GM18505 (cell line): ENCODE results near the gene FN1.

ENCODE experiments used
- ATAC-seq: cut with Tn5 transposase; IDR thresholded peaks from one replicate; pipeline ENCODE4 v1.9.1; 2021; ENCODE audit not compliant: unreplicated experiment
- POLR2A ChIP-seq: IDR thresholded peaks from 4 replicates; pipeline ENCODE4 v1.6.1; 2011; ENCODE audit warnings: borderline replicate concordance; ENCODE audit not compliant: insufficient read depth, insufficient read length; ENCODE audit errors: extremely low read depth

FN1 gene

DNA sequence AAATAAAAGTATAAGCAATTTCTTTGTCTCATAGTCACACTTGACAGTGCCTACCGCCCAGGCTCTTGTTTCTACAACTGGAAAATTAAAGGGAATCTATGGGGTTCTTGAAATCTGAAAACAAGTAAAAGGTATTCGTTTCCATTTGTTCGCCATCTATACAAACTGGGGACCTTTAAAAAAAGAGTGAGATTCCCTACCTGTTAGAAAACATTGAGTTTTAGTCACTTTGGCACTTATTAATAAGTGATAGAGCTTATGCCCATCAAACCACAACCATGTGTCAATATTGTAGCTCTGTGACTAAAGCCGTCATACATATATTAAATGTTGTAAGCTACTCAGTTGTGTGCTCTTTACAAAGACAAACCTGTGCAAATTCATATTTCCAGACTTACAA is 13.2 kb downstream of the FN1 start:
- ATAC-seq = no peak
- TF ChIP-seq POLR2A = no peak

GRCh38 chr2:215421859-215422461 is 13.9 kb downstream of the FN1 start:
- TF ChIP-seq POLR2A = no peak
- no peak for ATAC-seq

DNA sequence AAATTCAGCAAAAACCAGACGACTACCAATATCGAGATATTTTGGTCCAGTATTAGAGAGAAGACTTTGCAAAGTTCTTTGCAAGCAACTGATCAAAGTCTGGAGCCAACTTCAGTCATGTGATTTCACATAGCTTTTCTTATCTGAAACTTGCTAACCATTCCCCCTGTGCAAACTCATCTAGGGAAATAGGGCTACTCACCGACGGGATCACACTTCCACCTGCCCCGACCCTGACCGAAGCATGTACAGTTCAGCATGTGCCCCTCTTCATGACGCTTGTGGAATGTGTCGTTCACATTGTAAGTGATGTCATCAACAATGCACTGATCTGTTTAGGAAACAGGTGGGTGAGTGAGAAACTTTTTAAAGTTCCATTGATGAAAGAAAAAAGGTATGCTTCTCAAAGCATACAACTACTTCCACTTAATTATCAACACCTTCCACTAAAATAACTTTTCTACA is 15.4 kb downstream of the FN1 start:
- TF ChIP-seq POLR2A = no peak
- no peak for ATAC-seq

DNA sequence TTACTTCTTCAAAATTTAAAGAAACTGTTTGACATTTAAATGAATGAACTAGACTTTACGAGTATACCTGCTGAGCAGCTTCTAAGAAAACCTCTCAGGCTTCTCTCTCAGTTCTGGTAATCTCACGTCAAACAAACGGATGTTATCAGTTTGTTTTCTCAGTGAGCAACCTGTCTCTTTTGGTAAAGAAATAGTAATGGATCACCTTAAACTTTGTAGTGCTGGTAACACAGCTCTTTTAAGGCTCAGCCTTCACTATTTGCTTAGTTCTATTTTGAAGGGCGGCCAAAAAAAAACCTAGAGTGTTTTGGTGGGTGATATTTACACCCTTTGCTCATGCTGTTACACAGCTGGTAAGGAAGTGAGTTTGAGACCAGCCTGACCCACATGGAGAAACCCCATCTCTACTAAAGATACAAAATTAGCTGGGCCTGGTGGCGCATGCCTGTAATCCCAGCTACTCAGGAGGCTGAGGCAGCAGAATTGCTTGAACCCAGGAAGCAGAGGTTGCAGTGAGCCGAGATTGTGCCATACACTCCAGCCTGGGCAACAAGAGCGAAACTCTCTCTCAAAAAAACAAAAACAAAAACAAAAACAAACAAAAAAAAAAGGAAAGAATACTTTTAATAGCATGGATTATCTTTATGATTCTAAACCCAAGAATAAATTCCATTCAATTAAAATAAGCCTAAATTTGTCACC is 15.9 kb downstream of the FN1 start:
- no peak for ATAC-seq

DNA sequence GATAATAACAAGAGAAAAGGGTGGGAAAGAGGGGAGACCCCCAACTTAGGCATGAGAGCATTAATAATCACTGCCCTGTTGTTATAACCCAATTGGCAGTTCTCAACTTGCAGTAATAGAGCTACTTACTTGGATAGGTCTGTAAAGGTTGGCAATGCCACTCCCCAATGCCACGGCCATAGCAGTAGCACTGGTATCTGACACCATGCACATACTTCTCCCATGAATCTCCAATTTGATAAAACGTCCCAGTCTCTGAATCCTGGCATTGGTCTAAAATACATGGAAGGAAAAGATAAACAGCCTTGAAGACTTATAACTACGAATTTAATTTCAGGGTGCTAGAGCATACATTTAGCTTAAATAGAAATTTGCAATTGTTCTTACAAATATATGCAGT is 16.8 kb downstream of the FN1 start:
- no peak for ATAC-seq
- TF ChIP-seq POLR2A = no peak

More for the DNA sequence above, 15.9 kb downstream of the FN1 start:
- no peak for TF ChIP-seq POLR2A

DNA sequence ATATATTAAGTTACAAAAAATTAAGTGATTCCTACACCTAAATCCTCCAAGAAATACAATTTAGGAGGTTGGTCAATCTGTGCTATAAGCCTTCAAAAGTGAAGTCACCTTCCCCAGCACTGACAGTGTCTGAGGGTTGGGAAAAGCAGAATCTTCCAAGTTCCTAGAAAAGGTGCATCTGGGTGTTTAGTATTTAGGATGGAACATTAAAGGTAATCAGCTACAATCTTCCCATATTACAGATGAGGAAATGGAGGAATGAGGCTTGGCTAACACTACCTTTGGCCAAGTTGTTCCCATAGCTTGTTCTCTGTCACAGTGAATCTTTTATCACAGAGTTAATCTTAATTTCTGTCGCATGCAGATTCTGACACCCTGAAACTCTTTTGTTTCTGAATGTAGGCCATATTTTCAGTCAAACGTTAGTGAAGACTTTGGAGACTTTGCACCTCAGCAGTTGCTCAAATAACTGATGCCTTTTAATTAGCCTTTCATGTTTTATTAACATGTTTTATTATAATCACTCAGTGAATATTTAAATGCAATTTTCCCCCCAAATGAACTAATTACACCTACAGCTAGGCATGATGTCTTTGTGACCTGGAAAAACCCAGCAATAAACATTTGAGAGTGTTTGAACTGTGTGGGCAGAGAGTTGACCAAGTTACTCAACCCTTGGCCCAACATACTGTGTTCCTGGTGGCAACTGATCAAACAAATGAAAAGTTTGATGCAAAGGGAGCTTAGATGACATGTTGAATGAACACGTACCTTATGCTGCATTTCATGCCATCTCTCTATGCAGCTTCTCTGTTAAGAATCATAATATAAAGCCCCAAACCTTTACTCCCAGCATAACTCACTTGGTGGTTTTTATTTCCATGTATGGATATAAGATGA is 17.6 kb downstream of the FN1 start:
- no peak for ATAC-seq
- TF ChIP-seq POLR2A = no peak

DNA sequence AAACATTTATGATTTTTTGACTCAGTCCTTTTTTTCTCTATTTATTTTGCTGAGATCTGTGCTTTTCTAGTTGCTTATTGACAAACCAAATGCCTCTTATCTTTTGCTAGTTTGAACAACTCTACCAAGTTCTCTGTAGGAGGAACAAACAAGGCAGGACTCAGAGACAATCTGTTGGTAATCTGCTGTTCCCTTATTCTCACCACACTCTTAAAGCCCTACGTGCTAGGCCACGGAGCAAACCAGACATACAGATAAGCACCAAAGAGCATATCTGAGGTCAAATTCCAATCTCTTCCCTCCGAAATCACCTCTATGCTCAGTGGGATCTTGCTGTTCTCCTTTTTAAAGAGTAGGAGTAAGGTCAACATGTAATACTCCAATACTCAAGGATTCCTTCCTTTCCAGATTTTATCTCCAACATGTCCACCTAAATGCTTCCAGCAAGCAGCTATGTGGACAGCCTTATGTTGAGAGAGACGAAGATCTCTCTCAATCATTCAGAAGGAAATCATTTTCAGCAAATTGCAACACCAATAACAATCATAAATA is 18.4 kb downstream of the FN1 start:
- no peak for ATAC-seq
- no peak for TF ChIP-seq POLR2A

GRCh38 chr2:215416656-215417055 is 19.2 kb downstream of the FN1 start:
- TF ChIP-seq POLR2A = no peak
- ATAC-seq = no peak

GRCh38 chr2:215415820-215416577 is 19.9 kb downstream of the FN1 start:
- TF ChIP-seq POLR2A = no peak
- no peak for ATAC-seq

GRCh38 chr2:215415218-215415617 is 20.6 kb downstream of the FN1 start:
- no peak for TF ChIP-seq POLR2A
- ATAC-seq = no peak

DNA sequence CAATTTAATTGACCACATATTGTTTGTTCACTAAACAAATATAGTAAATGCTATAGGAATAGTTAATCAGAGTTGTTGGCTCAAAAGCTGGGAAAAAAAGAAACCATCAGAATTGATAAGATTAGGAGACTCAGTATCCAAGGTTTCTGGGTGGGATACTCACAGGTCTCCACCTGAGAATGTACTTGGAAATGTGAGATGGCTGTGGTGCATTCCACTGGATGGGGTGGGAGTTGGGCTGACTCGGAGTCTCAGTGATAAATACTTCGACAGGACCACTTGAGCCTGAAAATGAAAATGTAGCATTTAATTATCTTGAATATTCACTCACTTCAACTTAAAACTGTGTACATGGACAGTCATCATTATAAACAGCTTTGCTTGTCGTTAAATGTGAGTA is 21.2 kb downstream of the FN1 start:
- ATAC-seq = no peak
- TF ChIP-seq POLR2A = no peak

DNA sequence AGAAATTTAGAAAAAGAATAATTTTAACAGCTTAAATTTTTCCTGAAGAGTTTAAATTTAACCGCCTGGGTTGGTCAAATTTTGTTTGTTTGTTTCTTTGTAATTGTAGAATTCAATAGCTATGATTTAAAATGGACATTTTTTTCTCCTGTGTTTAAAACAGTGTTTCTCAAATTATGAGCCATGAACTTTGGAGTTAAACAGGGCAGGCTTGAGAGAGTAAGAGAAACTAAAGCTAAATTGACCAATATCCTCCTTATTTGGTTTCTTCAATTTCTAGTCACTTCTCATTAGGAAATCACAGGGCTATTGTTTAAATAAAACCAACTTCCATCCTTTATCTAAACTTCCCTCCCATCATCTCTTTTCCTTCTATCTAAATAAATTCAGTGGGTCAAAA is 21.9 kb downstream of the FN1 start:
- no peak for TF ChIP-seq POLR2A
- ATAC-seq = no peak

GRCh38 chr2:215413484-215413777 is 22.4 kb downstream of the FN1 start:
- ATAC-seq = no peak
- TF ChIP-seq POLR2A = no peak

- no peak for TF ChIP-seq POLR2A
- ATAC-seq = no peak
Measured at GRCh38 chr2:215411941-215412743, 23.7 kb downstream of the FN1 start.
